GM19324 (cell line): ENCODE data around the gene TTR.
A peak's percentile ranks its signal among the peaks of the same experiment; 100 is the strongest.

Experiments
- ATAC-seq: cut with Tn5 transposase; IDR thresholded peaks from one replicate; pipeline ENCODE4 v1.9.1; 2021; ENCODE audit warnings: mild to moderate bottlenecking, moderate library complexity; ENCODE audit not compliant: unreplicated experiment, low FRiP score

Gene TTR

GRCh38 chr18:31612124-31612523 lies 20.4 kb downstream of the TTR start:
- ATAC-seq = no peak

GRCh38 chr18:31614044-31614443 lies 22.4 kb downstream of the TTR start:
- ATAC-seq = no peak

GRCh38 chr18:31616586-31616985 lies 24.9 kb downstream of the TTR start:
- ATAC-seq = no peak

GRCh38 chr18:31617031-31617717 lies 25.5 kb downstream of the TTR start:
- no peak for ATAC-seq

- ATAC-seq = no peak
Measured at GRCh38 chr18:31618801-31619200, 27.1 kb downstream of the TTR start.

GRCh38 chr18:31619291-31619690 lies 27.6 kb downstream of the TTR start:
- no peak for ATAC-seq

GRCh38 chr18:31624892-31625640 lies 33.4 kb downstream of the TTR start:
- no peak for ATAC-seq

GRCh38 chr18:31626409-31626808 lies 34.7 kb downstream of the TTR start:
- no peak for ATAC-seq

GRCh38 chr18:31630549-31630948 lies 38.9 kb downstream of the TTR start:
- no peak for ATAC-seq

- ATAC-seq = no peak
Measured at GRCh38 chr18:31631526-31631925, 39.8 kb downstream of the TTR start.

GRCh38 chr18:31632356-31632755 lies 40.7 kb downstream of the TTR start:
- ATAC-seq = no peak

GRCh38 chr18:31633392-31634330 lies 42.0 kb downstream of the TTR start:
- ATAC-seq = peak; percentile 2

- ATAC-seq = peak; percentile 89
Measured at GRCh38 chr18:31634331-31634713, 42.6 kb downstream of the TTR start.

GRCh38 chr18:31636387-31636786 lies 44.7 kb downstream of the TTR start:
- no peak for ATAC-seq

- ATAC-seq = no peak
Measured at GRCh38 chr18:31637445-31637844, 45.8 kb downstream of the TTR start.

GRCh38 chr18:31643003-31643402 lies 51.3 kb downstream of the TTR start:
- no peak for ATAC-seq

- ATAC-seq = no peak
Measured at GRCh38 chr18:31645411-31645810, 53.7 kb downstream of the TTR start.

GRCh38 chr18:31646332-31647126 lies 54.9 kb downstream of the TTR start:
- no peak for ATAC-seq

- no peak for ATAC-seq
Measured at GRCh38 chr18:31647127-31647753, 55.6 kb downstream of the TTR start.
